GM12878 (cell line): Measurements from ENCODE around the gene MTR. TPM values are rescaled to one million over a fixed set of nuclear protein-coding genes. Genes with fewer than 3 reads are reported as not detected.

Experiments
- ATAC-seq: fragments of 200-7000 bp; cut with Tn5 transposase; 3 replicates; pipeline ENCODE4 v1.9.1; 2020; ENCODE audit warnings: mild to moderate bottlenecking, moderate library complexity
- BruUV-seq: library from RNA; stranded (reverse); fragments of 400-500 nt; replicated peaks from 2 replicates; lab custom pipeline; 2021; lab: Mats Ljungman, UMichigan
- CTCF ChIA-PET: fragments of 300-600 bp; sonication (Branson Sonifier 250); formaldehyde crosslinking; extraction: SDS; loops from one replicate; lab custom pipeline; 2021; ENCODE audit warnings: inconsistent platforms; lab: Yijun Ruan, JAX
- POLR2A ChIA-PET: fragments of 350-600 bp; formaldehyde crosslinking; extraction: SDS; loops from one replicate; lab custom pipeline; 2021; ENCODE audit warnings: inconsistent platforms; lab: Charles Lee
- RAD21 ChIA-PET: fragments of 300-600 bp; sonication (Branson Sonifier 250); formaldehyde crosslinking; loops from one replicate; lab custom pipeline; 2023; ENCODE audit warnings: antibody characterized with exemption; ENCODE audit not compliant: unreplicated experiment; lab: Charles Lee
- SMC1A ChIA-PET: fragments of 300-600 bp; sonication (Branson Sonifier 250); formaldehyde crosslinking; loops from one replicate; lab custom pipeline; 2023; ENCODE audit not compliant: unreplicated experiment, uncharacterized antibody; lab: Charles Lee
- DNase-seq: peaks from one replicate; pipeline ENCODE4 v3.0.0-alpha.2; 2011; ENCODE audit warnings: low read depth, low spot score
- FAIRE-seq: peaks from 3 replicates; lab custom pipeline; 2011; peaks lifted over from hg19 to GRCh38; lab: Jason Lieb, UNC
- H2AFZ ChIP-seq: 2 replicates; pipeline ENCODE4 v1.6.0; 2011; ENCODE audit warnings: low read depth, low read length, control low read depth; ENCODE audit not compliant: control insufficient read depth
- H3K27ac ChIP-seq: 2 replicates; pipeline ENCODE4 v1.5.1; 2011; ENCODE audit warnings: control low read depth; ENCODE audit not compliant: control insufficient read depth, insufficient read depth
- H3K27me3 ChIP-seq, 2 experiments: replicated peaks in 1 of 2; 2 replicates each; pipeline versions ENCODE4 v1.6.0 to v1.6.1; 2011; ENCODE audit warnings: low read length in 1 of 2; ENCODE audit not compliant: control insufficient read depth in 2 of 2, insufficient read depth in 2 of 2
- H3K36me3 ChIP-seq, 2 experiments: 2 replicates each; pipeline ENCODE4 v1.5.1; 2011; ENCODE audit warnings: low read length in 1 of 2; ENCODE audit not compliant: control insufficient read depth in 2 of 2, insufficient read depth in 2 of 2
- H3K4me1 ChIP-seq: 2 replicates; pipeline ENCODE4 v1.6.1; 2011; ENCODE audit warnings: mild to moderate bottlenecking, low read length, moderate library complexity, mixed read lengths; ENCODE audit not compliant: control insufficient read depth, insufficient read depth
- H3K4me2 ChIP-seq: 2 replicates; pipeline ENCODE4 v1.6.0; 2011; ENCODE audit warnings: control low read depth; ENCODE audit not compliant: control insufficient read depth, insufficient read depth
- H3K4me3 ChIP-seq: fragments of 200-600 bp; sonication (generic); 2 replicates; pipeline ENCODE4 v1.5.1; 2016
- H3K79me2 ChIP-seq: 2 replicates; pipeline ENCODE4 v1.6.0; 2011; ENCODE audit warnings: low read length; ENCODE audit not compliant: control insufficient read depth, insufficient read depth
- H3K9ac ChIP-seq: 2 replicates; pipeline ENCODE4 v1.8.0; 2011; ENCODE audit warnings: low read length, control low read depth, mixed read lengths; ENCODE audit not compliant: control insufficient read depth, insufficient read depth
- H3K9me3 ChIP-seq: replicated peaks from 3 replicates; pipeline ENCODE4 v1.5.1; 2011; ENCODE audit warnings: mild to moderate bottlenecking, low read length; ENCODE audit not compliant: control insufficient read depth, insufficient read depth
- H4K20me1 ChIP-seq: 2 replicates; pipeline ENCODE4 v1.6.0; 2011; ENCODE audit not compliant: control insufficient read depth, insufficient read depth
- BMI1 ChIP-seq: fragments of 450-650 bp; IDR thresholded peaks from 2 replicates; pipeline ENCODE4 v1.6.1; 2016; ENCODE audit warnings: mild to moderate bottlenecking, moderate library complexity, borderline replicate concordance
- CEBPB ChIP-seq, 2 experiments: fragments of 150-350 bp in 1 of 2; IDR thresholded peaks; 2 replicates each; pipeline ENCODE4 v1.6.1; 2012 to 2014; ENCODE audit warnings: low read depth in 2 of 2, low read length in 2 of 2, borderline replicate concordance in 1 of 2, inconsistent platforms in 1 of 2
- HDGF ChIP-seq: fragments of 450-650 bp; IDR thresholded peaks from 2 replicates; pipeline ENCODE4 v1.6.1; 2016; ENCODE audit warnings: antibody characterized with exemption
- IKZF2 ChIP-seq, 2 experiments: fragments of 450-650 bp; IDR thresholded peaks; 2 replicates each; pipeline ENCODE4 v1.6.1; 2017; ENCODE audit warnings: mild to moderate bottlenecking in 2 of 2, moderate library complexity in 2 of 2
- NFYB ChIP-seq: IDR thresholded peaks from 2 replicates; pipeline ENCODE4 v1.6.1; 2011; ENCODE audit warnings: low read depth, mild to moderate bottlenecking, low read length, improper control_type of control experiment, moderate library complexity; ENCODE audit not compliant: insufficient read depth
- TCF12 ChIP-seq: IDR thresholded peaks from 2 replicates; pipeline ENCODE4 v1.6.1; 2011; ENCODE audit warnings: low read depth, mild to moderate bottlenecking, low read length
- WGBS: methylation state at CpG from one replicate; pipeline ENCODE4 v1.1.6; 2016; ENCODE audit warnings: low lambda C conversion rate; ENCODE audit not compliant: insufficient replicate concordance, insufficient coverage; ENCODE audit errors: missing lambda C conversion rate; 5-methylcytosine and 5-hydroxymethylcytosine counted together
- in situ Hi-C: fragments of 300-500 bp; cut with MboI; formaldehyde crosslinking; loops from 9 replicates; pipeline ENCODE4 v1.14.3; 2018; ENCODE audit warnings: mixed read lengths
- intact Hi-C: fragments of 100-400 bp; cut with micrococcal nuclease; formaldehyde crosslinking; loops from one replicate; pipeline ENCODE4 v1.14.2; 2022; ENCODE audit not compliant: unreplicated experiment
- polyA plus RNA-seq, 11 experiments: library from polyadenylated mRNA; depleted of rRNA in 4 of 11; unstranded in 6 of 11; stranded (reverse) in 5 of 11; fragments of >200 nt; fragmentation: Nextera tagmentation in 4 of 11; fragmentation: Illumina TruSeq in 1 of 11; extraction: Ambion mirVana in 4 of 11; extraction: Trizol in 1 of 11; gene quantifications; 1 replicate in 1 of 11; 2 replicates in 10 of 11; pipeline versions ENCODE4 v1.2.1 to v1.2.3, GENCODE V29; 2011 to 2016; ENCODE audit warnings: inconsistent platforms in 2 of 11, missing spikeins in 2 of 11, low read depth in 1 of 11
- total RNA-seq, 4 experiments: library from RNA; depleted of rRNA in 3 of 4; stranded (reverse); fragments of >200 nt in 3 of 4; fragmentation: Illumina TruSeq in 1 of 4; extraction: Trizol in 1 of 4; gene quantifications; 2 replicates each; pipeline versions ENCODE4 v1.2.1 to v1.2.3, GENCODE V29; 2013 to 2021
- TF ChIP-seq, protein P1 (sequence below): IDR thresholded peaks from 2 replicates; pipeline ENCODE4 v1.6.1; 2012; ENCODE audit warnings: mild to moderate bottlenecking, low read depth, low read length
- TF ChIP-seq, protein P2 (sequence below): fragments of 450-650 bp; IDR thresholded peaks from 2 replicates; pipeline ENCODE4 v1.6.1; 2016; ENCODE audit warnings: mild to moderate bottlenecking
- TF ChIP-seq, protein P3 (sequence below): fragments of 450-650 bp; formaldehyde crosslinking; IDR thresholded peaks from 2 replicates; pipeline ENCODE4 v1.5.0; 2022; ENCODE audit warnings: mild to moderate bottlenecking, missing genetic modification characterization

The MTR gene
- total and polyA plus RNA-seq, 10 of the 15 experiments (the other 5 are each of a cell fraction or from before 2014, with no cell fraction given) = 2.4 to 38.7 (median 16.5) TPM

DNA sequence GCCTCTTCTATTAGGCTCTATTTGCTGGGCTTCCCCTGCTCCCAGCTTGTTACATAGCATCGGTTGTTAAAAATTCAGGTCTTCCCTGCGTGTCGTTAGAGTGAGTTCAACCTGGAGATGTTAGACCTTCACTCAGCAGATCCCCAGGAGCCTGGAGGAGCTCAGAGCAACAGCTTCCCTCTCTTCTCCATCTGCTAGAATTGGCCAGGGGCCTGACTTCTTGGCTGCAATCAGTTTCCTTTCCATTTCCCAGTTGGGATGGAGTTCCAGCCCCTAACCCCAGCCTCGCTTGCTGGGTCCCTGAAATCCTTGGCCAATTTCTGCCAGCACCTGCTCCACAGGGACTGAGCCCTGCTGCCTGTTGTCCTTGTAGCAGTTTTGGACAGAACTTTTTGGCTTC is 153.3 kb downstream of the MTR start:
- BruUV-seq = no TSS peak
- no peak overlapping the region for H3K4me2 ChIP-seq
- H3K27me3 ChIP-seq = no peaks in the 10 kb centered on the region; a peak in 1 of 4 replicates
- no peaks in the 10 kb centered on the region for H3K9me3 ChIP-seq
- in situ Hi-C loops (no loop called here), intact Hi-C loops (no loop called here)
- ATAC-seq (no peak), FAIRE-seq (no peak), DNase-seq (no peak)
- SMC1A ChIA-PET = no interaction called here
- no peaks in the 10 kb centered on the region for H3K79me2 ChIP-seq
- H4K20me1 ChIP-seq = no peaks in the 10 kb centered on the region
- CTCF ChIA-PET = no interaction called here
- H2AFZ ChIP-seq = no peak overlapping the region
- no peaks in the 10 kb centered on the region for H3K4me1 ChIP-seq
- 50% methylated on average over 4 of the region's 4 CpGs for WGBS
- no peak overlapping the region for H3K9ac ChIP-seq
- no peak overlapping the region for H3K27ac ChIP-seq
- POLR2A ChIA-PET = no interaction called here
- no peak for TF ChIP-seq HDGF
- no peaks in the 10 kb centered on the region for H3K36me3 ChIP-seq
- RAD21 ChIA-PET = no interaction called here
- no peak overlapping the region for H3K4me3 ChIP-seq

DNA sequence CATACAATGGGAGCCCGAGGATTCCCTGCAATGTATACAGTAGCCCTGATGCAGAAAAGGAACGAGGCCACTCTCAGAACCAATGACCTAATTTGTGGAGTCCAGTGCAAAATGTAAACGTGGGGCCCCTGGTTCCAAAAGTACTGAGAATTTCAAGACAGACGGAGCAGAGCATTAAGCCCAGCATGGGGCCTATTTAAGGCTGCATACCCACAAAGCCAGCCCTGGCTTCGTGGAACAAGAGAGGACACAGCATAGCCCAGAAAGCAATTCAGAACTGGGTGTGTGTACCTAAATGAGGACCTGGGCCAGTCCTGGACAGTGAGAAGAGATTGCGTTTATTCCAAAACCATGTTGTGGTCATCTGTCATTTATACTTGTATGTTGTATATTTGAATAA is 153.9 kb downstream of the MTR start:
- in situ Hi-C loops (no loop called here), intact Hi-C loops (no loop called here)
- FAIRE-seq = no peak
- H3K4me1 ChIP-seq = no peaks in the 10 kb centered on the region
- ChIA-PET RAD21 (no interaction called here), SMC1A (no interaction called here), CTCF (no interaction called here), POLR2A (no interaction called here)
- H3K27me3 ChIP-seq = no peaks in the 10 kb centered on the region; a peak in 1 of 4 replicates
- no peaks in the 10 kb centered on the region for H3K79me2 ChIP-seq
- no TSS peak for BruUV-seq
- H3K9me3 ChIP-seq = no peaks in the 10 kb centered on the region
- no peaks in the 10 kb centered on the region for H3K36me3 ChIP-seq
- WGBS = 7% methylated on average over 6 of the region's 6 CpGs
- no peak overlapping the region for H2AFZ ChIP-seq
- no peak overlapping the region for H3K4me3 ChIP-seq
- no peak for DNase-seq
- no peaks in the 10 kb centered on the region for H4K20me1 ChIP-seq
- H3K27ac ChIP-seq = no peak overlapping the region
- no peak for ATAC-seq
- no peak overlapping the region for H3K9ac ChIP-seq
- H3K4me2 ChIP-seq = no peak overlapping the region
- TF ChIP-seq, protein P1, sequence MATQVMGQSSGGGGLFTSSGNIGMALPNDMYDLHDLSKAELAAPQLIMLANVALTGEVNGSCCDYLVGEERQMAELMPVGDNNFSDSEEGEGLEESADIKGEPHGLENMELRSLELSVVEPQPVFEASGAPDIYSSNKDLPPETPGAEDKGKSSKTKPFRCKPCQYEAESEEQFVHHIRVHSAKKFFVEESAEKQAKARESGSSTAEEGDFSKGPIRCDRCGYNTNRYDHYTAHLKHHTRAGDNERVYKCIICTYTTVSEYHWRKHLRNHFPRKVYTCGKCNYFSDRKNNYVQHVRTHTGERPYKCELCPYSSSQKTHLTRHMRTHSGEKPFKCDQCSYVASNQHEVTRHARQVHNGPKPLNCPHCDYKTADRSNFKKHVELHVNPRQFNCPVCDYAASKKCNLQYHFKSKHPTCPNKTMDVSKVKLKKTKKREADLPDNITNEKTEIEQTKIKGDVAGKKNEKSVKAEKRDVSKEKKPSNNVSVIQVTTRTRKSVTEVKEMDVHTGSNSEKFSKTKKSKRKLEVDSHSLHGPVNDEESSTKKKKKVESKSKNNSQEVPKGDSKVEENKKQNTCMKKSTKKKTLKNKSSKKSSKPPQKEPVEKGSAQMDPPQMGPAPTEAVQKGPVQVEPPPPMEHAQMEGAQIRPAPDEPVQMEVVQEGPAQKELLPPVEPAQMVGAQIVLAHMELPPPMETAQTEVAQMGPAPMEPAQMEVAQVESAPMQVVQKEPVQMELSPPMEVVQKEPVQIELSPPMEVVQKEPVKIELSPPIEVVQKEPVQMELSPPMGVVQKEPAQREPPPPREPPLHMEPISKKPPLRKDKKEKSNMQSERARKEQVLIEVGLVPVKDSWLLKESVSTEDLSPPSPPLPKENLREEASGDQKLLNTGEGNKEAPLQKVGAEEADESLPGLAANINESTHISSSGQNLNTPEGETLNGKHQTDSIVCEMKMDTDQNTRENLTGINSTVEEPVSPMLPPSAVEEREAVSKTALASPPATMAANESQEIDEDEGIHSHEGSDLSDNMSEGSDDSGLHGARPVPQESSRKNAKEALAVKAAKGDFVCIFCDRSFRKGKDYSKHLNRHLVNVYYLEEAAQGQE = no peak
- TF ChIP-seq, protein P2, sequence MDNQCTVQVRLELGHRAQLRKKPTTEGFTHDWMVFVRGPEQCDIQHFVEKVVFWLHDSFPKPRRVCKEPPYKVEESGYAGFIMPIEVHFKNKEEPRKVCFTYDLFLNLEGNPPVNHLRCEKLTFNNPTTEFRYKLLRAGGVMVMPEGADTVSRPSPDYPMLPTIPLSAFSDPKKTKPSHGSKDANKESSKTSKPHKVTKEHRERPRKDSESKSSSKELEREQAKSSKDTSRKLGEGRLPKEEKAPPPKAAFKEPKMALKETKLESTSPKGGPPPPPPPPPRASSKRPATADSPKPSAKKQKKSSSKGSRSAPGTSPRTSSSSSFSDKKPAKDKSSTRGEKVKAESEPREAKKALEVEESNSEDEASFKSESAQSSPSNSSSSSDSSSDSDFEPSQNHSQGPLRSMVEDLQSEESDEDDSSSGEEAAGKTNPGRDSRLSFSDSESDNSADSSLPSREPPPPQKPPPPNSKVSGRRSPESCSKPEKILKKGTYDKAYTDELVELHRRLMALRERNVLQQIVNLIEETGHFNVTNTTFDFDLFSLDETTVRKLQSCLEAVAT = no peak
- no peak for TF ChIP-seq CEBPB (IDR thresholded peaks at IDR 0.05; ENCODE audit: borderline replicate concordance in 1 of 2, low read depth in 2 of 2, low read length in 2 of 2)
- TF ChIP-seq NFYB = no peak
- no peak for TF ChIP-seq TCF12
- TF ChIP-seq, protein P3, sequence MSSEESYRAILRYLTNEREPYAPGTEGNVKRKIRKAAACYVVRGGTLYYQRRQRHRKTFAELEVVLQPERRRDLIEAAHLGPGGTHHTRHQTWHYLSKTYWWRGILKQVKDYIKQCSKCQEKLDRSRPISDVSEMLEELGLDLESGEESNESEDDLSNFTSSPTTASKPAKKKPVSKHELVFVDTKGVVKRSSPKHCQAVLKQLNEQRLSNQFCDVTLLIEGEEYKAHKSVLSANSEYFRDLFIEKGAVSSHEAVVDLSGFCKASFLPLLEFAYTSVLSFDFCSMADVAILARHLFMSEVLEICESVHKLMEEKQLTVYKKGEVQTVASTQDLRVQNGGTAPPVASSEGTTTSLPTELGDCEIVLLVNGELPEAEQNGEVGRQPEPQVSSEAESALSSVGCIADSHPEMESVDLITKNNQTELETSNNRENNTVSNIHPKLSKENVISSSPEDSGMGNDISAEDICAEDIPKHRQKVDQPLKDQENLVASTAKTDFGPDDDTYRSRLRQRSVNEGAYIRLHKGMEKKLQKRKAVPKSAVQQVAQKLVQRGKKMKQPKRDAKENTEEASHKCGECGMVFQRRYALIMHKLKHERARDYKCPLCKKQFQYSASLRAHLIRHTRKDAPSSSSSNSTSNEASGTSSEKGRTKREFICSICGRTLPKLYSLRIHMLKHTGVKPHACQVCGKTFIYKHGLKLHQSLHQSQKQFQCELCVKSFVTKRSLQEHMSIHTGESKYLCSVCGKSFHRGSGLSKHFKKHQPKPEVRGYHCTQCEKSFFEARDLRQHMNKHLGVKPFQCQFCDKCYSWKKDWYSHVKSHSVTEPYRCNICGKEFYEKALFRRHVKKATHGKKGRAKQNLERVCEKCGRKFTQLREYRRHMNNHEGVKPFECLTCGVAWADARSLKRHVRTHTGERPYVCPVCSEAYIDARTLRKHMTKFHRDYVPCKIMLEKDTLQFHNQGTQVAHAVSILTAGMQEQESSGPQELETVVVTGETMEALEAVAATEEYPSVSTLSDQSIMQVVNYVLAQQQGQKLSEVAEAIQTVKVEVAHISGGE (CRISPR knock-in tag) = no peak
- no peak for TF ChIP-seq BMI1
- TF ChIP-seq IKZF2 (IDR thresholded peaks at IDR 0.05) = no peak
